ENCODE results near the gene ACACB.

Gene ACACB

GRCh38 chr12:109275173-109275572 lies 158.8 kb downstream of the ACACB start:
- H3K9me3 ChIP-seq (ENCODE audit: insufficient read depth, low read depth, low read length): no peaks in the 10 kb centered on the region
- H3K4me1 ChIP-seq (ENCODE audit: insufficient read depth, low read length): peaks cover 3% of the 10 kb centered on the region; the same call in 1 of the 2 replicates

GRCh38 chr12:109276160-109276559 lies 159.8 kb downstream of the ACACB start:
- H3K4me3 ChIP-seq (ENCODE audit: low read length): no peak overlapping the region
- peaks cover 8% of the 10 kb centered on the region for H3K27me3 ChIP-seq (ENCODE audit: insufficient read depth, low read length)
- peaks cover 3% of the 10 kb centered on the region; the same call in 1 of the 2 replicates for H3K4me1 ChIP-seq (ENCODE audit: insufficient read depth, low read length)
- H3K27ac ChIP-seq (ENCODE audit: low read length): no peak overlapping the region
- no peak overlapping the region for H3K9ac ChIP-seq (ENCODE audit: low read depth, low read length)
- no peaks in the 10 kb centered on the region for H3K36me3 ChIP-seq (ENCODE audit: insufficient read depth, low read depth, low read length)
- H3K9me3 ChIP-seq (ENCODE audit: insufficient read depth, low read depth, low read length): no peaks in the 10 kb centered on the region

More at GRCh38 chr12:109275173-109275572, 158.8 kb downstream of the ACACB start:
- no peak overlapping the region for H3K9ac ChIP-seq (ENCODE audit: low read depth, low read length)
- H3K4me3 ChIP-seq (ENCODE audit: low read length): no peak overlapping the region
- H3K36me3 ChIP-seq (ENCODE audit: insufficient read depth, low read depth, low read length): no peaks in the 10 kb centered on the region
- H3K27me3 ChIP-seq (ENCODE audit: insufficient read depth, low read length): peaks cover 8% of the 10 kb centered on the region
- no peak overlapping the region for H3K27ac ChIP-seq (ENCODE audit: low read length)

- H3K36me3 ChIP-seq (ENCODE audit: insufficient read depth, low read depth, low read length): no peaks in the 10 kb centered on the region
- H3K27ac ChIP-seq (ENCODE audit: low read length): no peak overlapping the region
- H3K9me3 ChIP-seq (ENCODE audit: insufficient read depth, low read depth, low read length): no peaks in the 10 kb centered on the region
- H3K4me3 ChIP-seq (ENCODE audit: low read length): no peak overlapping the region
- H3K9ac ChIP-seq (ENCODE audit: low read depth, low read length): no peak overlapping the region
- peaks cover 3% of the 10 kb centered on the region; the same call in 1 of the 2 replicates for H3K4me1 ChIP-seq (ENCODE audit: insufficient read depth, low read length)
- H3K27me3 ChIP-seq (ENCODE audit: insufficient read depth, low read length): peaks cover 8% of the 10 kb centered on the region
Measured at GRCh38 chr12:109277255-109277898, 161.0 kb downstream of the ACACB start.

- Histone ChIP-seq H3K27me3 (ENCODE audit: insufficient read depth, low read length) (peaks cover 5% of the 10 kb centered on the region), H3K27ac (ENCODE audit: low read length) (no peak overlapping the region), H3K4me1 (ENCODE audit: insufficient read depth, low read length) (peaks cover under 1% of the 10 kb centered on the region; the same call in 1 of the 2 replicates), H3K36me3 (ENCODE audit: insufficient read depth, low read depth, low read length) (no peaks in the 10 kb centered on the region), H3K4me3 (ENCODE audit: low read length) (no peak overlapping the region), H3K9ac (ENCODE audit: low read depth, low read length) (no peak overlapping the region), H3K9me3 (ENCODE audit: insufficient read depth, low read depth, low read length) (no peaks in the 10 kb centered on the region)
Measured at GRCh38 chr12:109277899-109278762, 161.7 kb downstream of the ACACB start.

- no peak overlapping the region for H3K4me3 ChIP-seq (ENCODE audit: low read length)
- H3K27me3 ChIP-seq (ENCODE audit: insufficient read depth, low read length): no peaks in the 10 kb centered on the region
- no peak overlapping the region; the same call in 1 of the 2 replicates for H3K9ac ChIP-seq (ENCODE audit: low read depth, low read length)
- H3K9me3 ChIP-seq (ENCODE audit: insufficient read depth, low read depth, low read length): no peaks in the 10 kb centered on the region
- H3K4me1 ChIP-seq (ENCODE audit: insufficient read depth, low read length): no peaks in the 10 kb centered on the region
- H3K27ac ChIP-seq (ENCODE audit: low read length): no peak overlapping the region
- H3K36me3 ChIP-seq (ENCODE audit: insufficient read depth, low read depth, low read length): no peaks in the 10 kb centered on the region
Measured at GRCh38 chr12:109278912-109279311, 162.5 kb downstream of the ACACB start.

GRCh38 chr12:109279525-109279924 lies 163.1 kb downstream of the ACACB start:
- H3K4me3 ChIP-seq (ENCODE audit: low read length): no peak overlapping the region
- no peaks in the 10 kb centered on the region for H3K27me3 ChIP-seq (ENCODE audit: insufficient read depth, low read length)
- no peaks in the 10 kb centered on the region for H3K4me1 ChIP-seq (ENCODE audit: insufficient read depth, low read length)
- no peak overlapping the region for H3K9ac ChIP-seq (ENCODE audit: low read depth, low read length)
- no peaks in the 10 kb centered on the region for H3K36me3 ChIP-seq (ENCODE audit: insufficient read depth, low read depth, low read length)
- H3K27ac ChIP-seq (ENCODE audit: low read length): no peak overlapping the region
- no peaks in the 10 kb centered on the region for H3K9me3 ChIP-seq (ENCODE audit: insufficient read depth, low read depth, low read length)

GRCh38 chr12:109281452-109281851 lies 165.1 kb downstream of the ACACB start:
- Histone ChIP-seq H3K36me3 (ENCODE audit: insufficient read depth, low read depth, low read length) (no peaks in the 10 kb centered on the region), H3K4me3 (ENCODE audit: low read length) (no peak overlapping the region), H3K27me3 (ENCODE audit: insufficient read depth, low read length) (no peaks in the 10 kb centered on the region), H3K9ac (ENCODE audit: low read depth, low read length) (no peak overlapping the region), H3K27ac (ENCODE audit: low read length) (no peak overlapping the region), H3K4me1 (ENCODE audit: insufficient read depth, low read length) (no peaks in the 10 kb centered on the region), H3K9me3 (ENCODE audit: insufficient read depth, low read depth, low read length) (no peaks in the 10 kb centered on the region)

GRCh38 chr12:109284392-109284791 lies 168.0 kb downstream of the ACACB start:
- Histone ChIP-seq H3K4me1 (ENCODE audit: insufficient read depth, low read length) (no peaks in the 10 kb centered on the region), H3K36me3 (ENCODE audit: insufficient read depth, low read depth, low read length) (no peaks in the 10 kb centered on the region), H3K27me3 (ENCODE audit: insufficient read depth, low read length) (no peaks in the 10 kb centered on the region), H3K9me3 (ENCODE audit: insufficient read depth, low read depth, low read length) (no peaks in the 10 kb centered on the region), H3K9ac (ENCODE audit: low read depth, low read length) (no peak overlapping the region), H3K4me3 (ENCODE audit: low read length) (no peak overlapping the region), H3K27ac (ENCODE audit: low read length) (no peak overlapping the region)

GRCh38 chr12:109286252-109286651 lies 169.9 kb downstream of the ACACB start:
- Histone ChIP-seq H3K9ac (ENCODE audit: low read depth, low read length) (no peak overlapping the region), H3K4me1 (ENCODE audit: insufficient read depth, low read length) (no peaks in the 10 kb centered on the region; the same call in 1 of the 2 replicates), H3K27ac (ENCODE audit: low read length) (no peak overlapping the region), H3K9me3 (ENCODE audit: insufficient read depth, low read depth, low read length) (no peaks in the 10 kb centered on the region), H3K27me3 (ENCODE audit: insufficient read depth, low read length) (peaks cover 3% of the 10 kb centered on the region; the same call in 1 of the 2 replicates), H3K4me3 (ENCODE audit: low read length) (no peak overlapping the region), H3K36me3 (ENCODE audit: insufficient read depth, low read depth, low read length) (no peaks in the 10 kb centered on the region)

GRCh38 chr12:109286652-109287051 lies 170.3 kb downstream of the ACACB start:
- Histone ChIP-seq H3K4me1 (ENCODE audit: insufficient read depth, low read length) (no peaks in the 10 kb centered on the region; the same call in 1 of the 2 replicates), H3K27ac (ENCODE audit: low read length) (no peak overlapping the region), H3K4me3 (ENCODE audit: low read length) (no peak overlapping the region), H3K9me3 (ENCODE audit: insufficient read depth, low read depth, low read length) (no peaks in the 10 kb centered on the region), H3K36me3 (ENCODE audit: insufficient read depth, low read depth, low read length) (no peaks in the 10 kb centered on the region), H3K27me3 (ENCODE audit: insufficient read depth, low read length) (peaks cover 3% of the 10 kb centered on the region; the same call in 1 of the 2 replicates), H3K9ac (ENCODE audit: low read depth, low read length) (no peak overlapping the region)

- Histone ChIP-seq H3K27ac (ENCODE audit: low read length) (no peak overlapping the region), H3K4me1 (ENCODE audit: insufficient read depth, low read length) (no peaks in the 10 kb centered on the region; the same call in 1 of the 2 replicates), H3K27me3 (ENCODE audit: insufficient read depth, low read length) (peaks cover 3% of the 10 kb centered on the region; the same call in 1 of the 2 replicates), H3K9ac (ENCODE audit: low read depth, low read length) (no peak overlapping the region), H3K4me3 (ENCODE audit: low read length) (no peak overlapping the region), H3K9me3 (ENCODE audit: insufficient read depth, low read depth, low read length) (no peaks in the 10 kb centered on the region), H3K36me3 (ENCODE audit: insufficient read depth, low read depth, low read length) (no peaks in the 10 kb centered on the region)
Measured at GRCh38 chr12:109287181-109287580, 170.8 kb downstream of the ACACB start.

Data from iPS-20b (cell line).